Esophagus squamous epithelium (tissue), 4 donors: ENCODE measurements around the gene NLRP11.

Source experiments
- CTCF ChIP-seq, 6 experiments: fragments of 450-650 bp in 4 of 6; fragments of 200-600 bp in 2 of 6; sonication (generic) in 2 of 6; IDR thresholded peaks; one replicate each; pipeline ENCODE4 v1.5.1; 2016 to 2019; ENCODE audit warnings: antibody characterized with exemption in 6 of 6, mild to moderate bottlenecking in 4 of 6, moderate library complexity in 4 of 6
- POLR2A ChIP-seq, 4 donors: fragments of 450-650 bp; IDR thresholded peaks; one replicate each; pipeline ENCODE4 v1.6.1; 2017; ENCODE audit warnings: antibody characterized with exemption in 4 of 4, mild to moderate bottlenecking in 4 of 4, moderate library complexity in 3 of 4

GRCh38 chr19:55867101-55867500 lies 35.3 kb upstream of the NLRP11 start:
- TF ChIP-seq CTCF (IDR thresholded peaks at IDR 0.05) = no peak
- no peak for TF ChIP-seq POLR2A (IDR thresholded peaks at IDR 0.05)
